ENCODE measurements around the gene SLC26A1. TPM values are rescaled to one million over a fixed set of nuclear protein-coding genes. Genes with fewer than 3 reads are reported as not detected.
A peak's percentile ranks its signal among the peaks of the same experiment; 100 is the strongest.

The SLC26A1 gene
- total and polyA plus RNA-seq, 2 of the 13 experiments (the other 11 are each of a cell fraction or from before 2014, with no cell fraction given): 5.4 to 22.9 TPM

DNA sequence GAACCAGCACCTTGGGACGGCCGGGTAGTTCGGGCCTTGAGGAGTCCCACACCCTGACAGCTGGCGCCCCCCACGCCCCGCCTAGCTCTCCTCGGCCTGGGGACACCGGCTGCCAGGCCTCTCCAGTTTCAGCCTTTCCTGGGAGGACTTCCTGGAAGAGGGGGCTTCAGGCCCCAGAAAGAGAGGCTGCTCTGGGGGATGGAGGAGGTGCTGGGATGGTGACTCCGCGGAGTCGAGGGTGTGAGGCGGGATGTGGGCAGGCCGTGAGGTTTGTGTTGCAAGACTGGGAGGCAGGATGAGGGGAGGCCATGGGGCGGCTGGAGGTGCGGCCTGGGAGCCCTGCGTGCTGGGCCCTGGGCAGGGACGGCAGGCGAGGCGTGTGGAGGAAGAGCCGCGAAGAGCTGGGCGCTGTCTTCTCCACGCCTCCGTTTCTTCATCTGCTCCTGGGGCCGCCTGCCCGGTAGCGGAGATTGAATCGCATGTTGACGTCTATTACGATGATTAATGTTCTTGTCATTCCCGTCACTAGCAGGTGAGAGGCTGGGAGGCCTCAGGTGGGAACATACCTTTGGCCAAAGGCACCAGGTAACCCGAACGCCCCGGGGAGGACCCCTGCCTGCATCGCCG is 17.3 kb upstream of the SLC26A1 start (continued):
- TF ChIP-seq, protein P1, sequence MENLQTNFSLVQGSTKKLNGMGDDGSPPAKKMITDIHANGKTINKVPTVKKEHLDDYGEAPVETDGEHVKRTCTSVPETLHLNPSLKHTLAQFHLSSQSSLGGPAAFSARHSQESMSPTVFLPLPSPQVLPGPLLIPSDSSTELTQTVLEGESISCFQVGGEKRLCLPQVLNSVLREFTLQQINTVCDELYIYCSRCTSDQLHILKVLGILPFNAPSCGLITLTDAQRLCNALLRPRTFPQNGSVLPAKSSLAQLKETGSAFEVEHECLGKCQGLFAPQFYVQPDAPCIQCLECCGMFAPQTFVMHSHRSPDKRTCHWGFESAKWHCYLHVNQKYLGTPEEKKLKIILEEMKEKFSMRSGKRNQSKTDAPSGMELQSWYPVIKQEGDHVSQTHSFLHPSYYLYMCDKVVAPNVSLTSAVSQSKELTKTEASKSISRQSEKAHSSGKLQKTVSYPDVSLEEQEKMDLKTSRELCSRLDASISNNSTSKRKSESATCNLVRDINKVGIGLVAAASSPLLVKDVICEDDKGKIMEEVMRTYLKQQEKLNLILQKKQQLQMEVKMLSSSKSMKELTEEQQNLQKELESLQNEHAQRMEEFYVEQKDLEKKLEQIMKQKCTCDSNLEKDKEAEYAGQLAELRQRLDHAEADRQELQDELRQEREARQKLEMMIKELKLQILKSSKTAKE (CRISPR knock-in tag; IDR thresholded peaks at IDR 0.05; ENCODE audit: borderline replicate concordance): no peak
- TF ChIP-seq, protein P2, sequence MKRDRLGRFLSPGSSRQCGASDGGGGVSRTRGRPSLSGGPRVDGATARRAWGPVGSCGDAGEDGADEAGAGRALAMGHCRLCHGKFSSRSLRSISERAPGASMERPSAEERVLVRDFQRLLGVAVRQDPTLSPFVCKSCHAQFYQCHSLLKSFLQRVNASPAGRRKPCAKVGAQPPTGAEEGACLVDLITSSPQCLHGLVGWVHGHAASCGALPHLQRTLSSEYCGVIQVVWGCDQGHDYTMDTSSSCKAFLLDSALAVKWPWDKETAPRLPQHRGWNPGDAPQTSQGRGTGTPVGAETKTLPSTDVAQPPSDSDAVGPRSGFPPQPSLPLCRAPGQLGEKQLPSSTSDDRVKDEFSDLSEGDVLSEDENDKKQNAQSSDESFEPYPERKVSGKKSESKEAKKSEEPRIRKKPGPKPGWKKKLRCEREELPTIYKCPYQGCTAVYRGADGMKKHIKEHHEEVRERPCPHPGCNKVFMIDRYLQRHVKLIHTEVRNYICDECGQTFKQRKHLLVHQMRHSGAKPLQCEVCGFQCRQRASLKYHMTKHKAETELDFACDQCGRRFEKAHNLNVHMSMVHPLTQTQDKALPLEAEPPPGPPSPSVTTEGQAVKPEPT (CRISPR knock-in tag; IDR thresholded peaks at IDR 0.05; ENCODE audit: low read depth): no peak
- TF ChIP-seq ZNF263 (CRISPR knock-in tag; IDR thresholded peaks at IDR 0.05) (peak; percentile 28; the same call in 1 of the 2 replicates), RFX5 (IDR thresholded peaks at IDR 0.05; ENCODE audit: low read depth, low read length) (no peak), ZNF7 (CRISPR knock-in tag; IDR thresholded peaks at IDR 0.05) (no peak), ATF6 (CRISPR knock-in tag; conservative IDR thresholded peaks at IDR 0.05) (no peak), SAFB2 (CRISPR knock-in tag; IDR thresholded peaks at IDR 0.05; ENCODE audit: borderline replicate concordance, low read depth) (no peak), MEIS2 (CRISPR knock-in tag; IDR thresholded peaks at IDR 0.05) (0 out of 2 replicates have a peak, but pooled peaks have one; percentile 21), ZNF484 (CRISPR knock-in tag; IDR thresholded peaks at IDR 0.05; ENCODE audit: borderline replicate concordance, low read depth) (no peak), ISX (CRISPR knock-in tag; conservative IDR thresholded peaks at IDR 0.05) (no peak), ZBTB20 (CRISPR knock-in tag; IDR thresholded peaks at IDR 0.05; ENCODE audit: borderline replicate concordance, low read depth) (no peak), ZSCAN31 (CRISPR knock-in tag; IDR thresholded peaks at IDR 0.05; ENCODE audit: low read depth) (no peak), HNRNPK (IDR thresholded peaks at IDR 0.05; ENCODE audit: low read depth, low read length, poor library complexity, severe bottlenecking) (no peak), NR2F1 (CRISPR knock-in tag; IDR thresholded peaks at IDR 0.05) (no peak), ZBTB26 (CRISPR knock-in tag; IDR thresholded peaks at IDR 0.05; ENCODE audit: borderline replicate concordance) (no peak), GABPA (IDR thresholded peaks at IDR 0.05; ENCODE audit: low read depth, low read length) (no peak), GABPA (CRISPR knock-in tag; IDR thresholded peaks at IDR 0.05; ENCODE audit: low read depth) (no peak), EP300 (IDR thresholded peaks at IDR 0.05; ENCODE audit: low read depth in 2 of 2, low read length in 2 of 2) (no peak), EP300 (CRISPR knock-in tag; IDR thresholded peaks at IDR 0.05; ENCODE audit: borderline replicate concordance) (no peak), MED13 (CRISPR knock-in tag; IDR thresholded peaks at IDR 0.05) (no peak), NCOR1 (IDR thresholded peaks at IDR 0.05; ENCODE audit: borderline replicate concordance, low read length) (no peak)

All from HepG2 (cell line).